ENCODE results near the gene NDN. TPM values are rescaled to one million over a fixed set of nuclear protein-coding genes. Genes with fewer than 3 reads are reported as not detected.
A peak's percentile ranks its signal among the peaks of the same experiment; 100 is the strongest.

NDN gene
- total and polyA plus RNA-seq, 2 experiments from 2014 or later, result 76.9 to 127 TPM

- Histone ChIP-seq H2AFZ (no peak overlapping the region), H3K9me2 (ENCODE audit: insufficient read depth) (no peaks in the 10 kb centered on the region), H3K36me3 (ENCODE audit: low read depth) (no peaks in the 10 kb centered on the region), H3K27ac (no peak overlapping the region), H4K20me1 (ENCODE audit: insufficient read depth) (no peaks in the 10 kb centered on the region), H3K9ac (no peak overlapping the region), H3K27me3 (replicated peaks; ENCODE audit: insufficient read depth) (no peaks in the 10 kb centered on the region), H3K4me2 (ENCODE audit: unreplicated experiment) (no peak overlapping the region), H3K4me3 (no peak overlapping the region), H3K9me3 (ENCODE audit: low read depth) (no peaks in the 10 kb centered on the region), H3K79me2 (ENCODE audit: insufficient read depth) (no peaks in the 10 kb centered on the region), H3K4me1 (ENCODE audit: insufficient read depth) (no peaks in the 10 kb centered on the region), H3F3A (ENCODE audit: insufficient read depth) (no peaks in the 10 kb centered on the region)
- TF ChIP-seq EZH2 (IDR thresholded peaks at IDR 0.05; ENCODE audit: insufficient read depth, poor library complexity, severe bottlenecking) (no peak), EZH2phosphoT487 (IDR thresholded peaks at IDR 0.05; ENCODE audit: insufficient read depth, low read depth) (no peak)
- 16 to 23% methylated on average over 1 of the region's 1 CpG for WGBS, 2 experiments (ENCODE audit: low coverage in 1 of 2, low lambda C conversion rate in 2 of 2, missing lambda C conversion rate in 2 of 2)
- no peak for DNase-seq
- in situ Hi-C loops (cut with MboI), result no loop called here
These were observed 21.2 kb upstream of the NDN start for GRCh38 chr15:23708332-23708731.

DNA sequence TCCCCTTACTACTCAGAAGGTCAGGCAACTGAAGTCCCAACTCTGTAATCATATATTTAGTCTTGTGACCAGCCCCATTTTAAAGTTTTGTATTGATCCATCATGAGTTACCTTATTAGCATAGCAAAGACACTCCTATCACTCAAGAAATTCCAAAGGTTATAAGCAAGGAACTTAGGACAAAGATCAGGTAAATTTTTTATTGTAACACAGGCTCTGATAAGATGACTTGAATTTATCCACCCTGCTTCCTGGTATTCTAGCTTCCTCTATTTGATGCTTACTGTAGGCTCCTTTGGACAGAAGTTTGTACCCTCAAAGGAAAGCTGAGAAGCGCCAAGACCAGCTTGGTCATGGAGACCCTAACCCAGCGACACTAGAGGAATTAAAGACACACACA lies 8.2 kb upstream of the NDN start:
- 18 to 49% methylated on average over 2 of the region's 2 CpGs for WGBS, 2 experiments (ENCODE audit: low coverage in 1 of 2, low lambda C conversion rate in 2 of 2, missing lambda C conversion rate in 2 of 2)
- Histone ChIP-seq H3K79me2 (ENCODE audit: insufficient read depth) (no peaks in the 10 kb centered on the region), H3K4me2 (ENCODE audit: unreplicated experiment) (no peak overlapping the region), H3K9me3 (ENCODE audit: low read depth) (no peaks in the 10 kb centered on the region), H4K20me1 (ENCODE audit: insufficient read depth) (no peaks in the 10 kb centered on the region), H3K36me3 (ENCODE audit: low read depth) (no peaks in the 10 kb centered on the region), H3K27me3 (replicated peaks; ENCODE audit: insufficient read depth) (no peaks in the 10 kb centered on the region), H2AFZ (no peak overlapping the region), H3K4me1 (ENCODE audit: insufficient read depth) (no peaks in the 10 kb centered on the region), H3K9me2 (ENCODE audit: insufficient read depth) (no peaks in the 10 kb centered on the region), H3K4me3 (no peak overlapping the region), H3F3A (ENCODE audit: insufficient read depth) (no peaks in the 10 kb centered on the region), H3K27ac (no peak overlapping the region), H3K9ac (no peak overlapping the region)
- no peak for DNase-seq
- in situ Hi-C loops (cut with MboI), result no loop called here
- TF ChIP-seq EZH2phosphoT487 (IDR thresholded peaks at IDR 0.05; ENCODE audit: insufficient read depth, low read depth) (no peak), EZH2 (IDR thresholded peaks at IDR 0.05; ENCODE audit: insufficient read depth, poor library complexity, severe bottlenecking) (no peak)

DNA sequence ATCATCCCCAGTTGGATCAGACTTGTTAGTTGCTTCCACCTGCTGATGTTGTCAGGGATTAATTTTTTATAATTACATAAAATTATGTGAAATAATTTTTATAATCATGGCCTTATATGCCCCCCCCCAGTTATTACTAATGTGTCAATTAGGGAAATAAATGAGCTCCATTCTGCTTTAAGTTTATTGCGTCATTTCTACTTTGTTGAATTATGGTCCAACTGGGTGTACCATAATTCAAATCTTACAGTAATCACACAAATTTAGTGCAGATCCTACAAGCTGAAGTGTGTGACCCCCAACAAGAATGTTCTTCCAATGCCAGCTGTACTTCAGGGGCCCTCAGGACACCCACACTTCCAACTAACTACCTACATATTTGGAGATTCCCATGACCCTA lies 7.5 kb upstream of the NDN start:
- TF ChIP-seq EZH2 (IDR thresholded peaks at IDR 0.05; ENCODE audit: insufficient read depth, poor library complexity, severe bottlenecking) (no peak), EZH2phosphoT487 (IDR thresholded peaks at IDR 0.05; ENCODE audit: insufficient read depth, low read depth) (no peak)
- no peaks in the 10 kb centered on the region for H3F3A ChIP-seq (ENCODE audit: insufficient read depth)
- H3K4me1 ChIP-seq (ENCODE audit: insufficient read depth), result no peaks in the 10 kb centered on the region
- no peaks in the 10 kb centered on the region for H3K36me3 ChIP-seq (ENCODE audit: low read depth)
- H3K4me2 ChIP-seq (ENCODE audit: unreplicated experiment), result no peak overlapping the region
- no peak overlapping the region for H3K9ac ChIP-seq
- 75 to 86% methylated on average over 1 of the region's 1 CpG for WGBS, 2 experiments (ENCODE audit: low coverage in 1 of 2, low lambda C conversion rate in 2 of 2, missing lambda C conversion rate in 2 of 2)
- H3K9me3 ChIP-seq (ENCODE audit: low read depth), result no peaks in the 10 kb centered on the region
- DNase-seq, result no peak
- no peaks in the 10 kb centered on the region for H3K9me2 ChIP-seq (ENCODE audit: insufficient read depth)
- H2AFZ ChIP-seq, result no peak overlapping the region
- no peak overlapping the region for H3K4me3 ChIP-seq
- in situ Hi-C loops (cut with MboI), result no loop called here
- no peaks in the 10 kb centered on the region for H4K20me1 ChIP-seq (ENCODE audit: insufficient read depth)
- H3K79me2 ChIP-seq (ENCODE audit: insufficient read depth), result no peaks in the 10 kb centered on the region
- H3K27ac ChIP-seq, result no peak overlapping the region
- H3K27me3 ChIP-seq (replicated peaks; ENCODE audit: insufficient read depth), result no peaks in the 10 kb centered on the region

DNA sequence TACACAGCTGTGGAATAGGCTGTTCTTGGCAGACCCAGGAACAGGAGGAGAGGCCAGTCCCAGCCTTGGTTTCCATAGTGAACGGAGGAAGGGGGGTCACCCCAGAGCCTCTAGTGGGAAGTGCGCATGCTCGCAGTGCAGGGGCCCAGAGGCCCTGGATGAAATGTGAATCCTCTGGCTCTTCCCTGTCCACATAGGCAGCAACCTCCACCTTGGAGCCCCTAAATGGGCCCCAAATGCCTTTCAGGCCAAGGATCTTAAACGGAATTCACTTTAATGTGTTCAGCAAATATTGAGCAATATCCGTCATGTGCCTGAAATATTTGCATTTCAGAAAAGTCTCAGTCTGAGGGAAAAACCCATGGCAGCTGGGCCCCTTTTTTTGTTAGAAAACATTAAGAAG lies 3.3 kb upstream of the NDN start:
- Histone ChIP-seq H3K9me3 (ENCODE audit: low read depth) (no peaks in the 10 kb centered on the region), H3K27me3 (replicated peaks; ENCODE audit: insufficient read depth) (no peaks in the 10 kb centered on the region), H2AFZ (no peak overlapping the region), H3F3A (ENCODE audit: insufficient read depth) (no peaks in the 10 kb centered on the region), H3K36me3 (ENCODE audit: low read depth) (no peaks in the 10 kb centered on the region), H3K27ac (no peak overlapping the region), H3K4me1 (ENCODE audit: insufficient read depth) (peaks cover 7% of the 10 kb centered on the region; the same call in 1 of the 2 replicates), H4K20me1 (ENCODE audit: insufficient read depth) (no peaks in the 10 kb centered on the region), H3K4me3 (no peak overlapping the region), H3K9me2 (ENCODE audit: insufficient read depth) (no peaks in the 10 kb centered on the region), H3K79me2 (ENCODE audit: insufficient read depth) (peaks cover 6% of the 10 kb centered on the region), H3K9ac (no peak overlapping the region), H3K4me2 (ENCODE audit: unreplicated experiment) (no peak overlapping the region)
- peak; percentile 25 for DNase-seq
- in situ Hi-C loops (cut with MboI), result no loop called here
- WGBS, 2 experiments (ENCODE audit: low coverage in 1 of 2, low lambda C conversion rate in 2 of 2, missing lambda C conversion rate in 2 of 2), result 19 to 23% methylated on average over 5 of the region's 5 CpGs
- TF ChIP-seq EZH2phosphoT487 (IDR thresholded peaks at IDR 0.05; ENCODE audit: insufficient read depth, low read depth), result no peak
- TF ChIP-seq EZH2 (IDR thresholded peaks at IDR 0.05; ENCODE audit: insufficient read depth, poor library complexity, severe bottlenecking), result no peak

DNA sequence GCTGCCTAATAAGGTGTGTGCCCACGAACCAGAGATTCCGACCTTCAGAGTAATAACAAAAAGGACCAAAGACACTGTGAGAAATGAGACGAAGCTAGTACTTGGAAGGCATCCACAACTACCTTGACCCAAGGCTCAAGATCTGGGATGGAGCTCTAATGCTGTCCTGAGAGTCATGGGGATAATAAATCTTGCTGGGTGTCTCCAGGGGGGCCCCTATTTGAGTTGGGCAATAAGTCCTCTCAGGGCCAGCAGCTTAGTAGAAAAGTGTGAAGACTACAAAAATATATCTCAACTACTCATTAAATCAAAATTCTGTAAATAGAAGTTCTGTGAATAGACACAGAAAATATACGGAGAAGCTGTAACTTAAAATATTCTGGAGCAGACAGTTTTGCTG lies 2.9 kb upstream of the NDN start:
- H2AFZ ChIP-seq, result no peak overlapping the region
- H3K4me3 ChIP-seq, result no peak overlapping the region
- H3K9me2 ChIP-seq (ENCODE audit: insufficient read depth), result no peaks in the 10 kb centered on the region
- H3K27me3 ChIP-seq (replicated peaks; ENCODE audit: insufficient read depth), result no peaks in the 10 kb centered on the region
- no peaks in the 10 kb centered on the region for H3K36me3 ChIP-seq (ENCODE audit: low read depth)
- H3K27ac ChIP-seq, result no peak overlapping the region
- H3K4me2 ChIP-seq (ENCODE audit: unreplicated experiment), result no peak overlapping the region
- H3F3A ChIP-seq (ENCODE audit: insufficient read depth), result no peaks in the 10 kb centered on the region
- H3K4me1 ChIP-seq (ENCODE audit: insufficient read depth), result peaks cover 9% of the 10 kb centered on the region; the same call in 1 of the 2 replicates
- no peaks in the 10 kb centered on the region for H3K9me3 ChIP-seq (ENCODE audit: low read depth)
- H3K79me2 ChIP-seq (ENCODE audit: insufficient read depth), result peaks cover 6% of the 10 kb centered on the region
- DNase-seq, result no peak
- TF ChIP-seq EZH2phosphoT487 (IDR thresholded peaks at IDR 0.05; ENCODE audit: insufficient read depth, low read depth) (no peak), EZH2 (IDR thresholded peaks at IDR 0.05; ENCODE audit: insufficient read depth, poor library complexity, severe bottlenecking) (no peak)
- H4K20me1 ChIP-seq (ENCODE audit: insufficient read depth), result no peaks in the 10 kb centered on the region
- WGBS, 2 experiments (ENCODE audit: low coverage in 1 of 2, low lambda C conversion rate in 2 of 2, missing lambda C conversion rate in 2 of 2), result 43 to 53% methylated on average over 4 of the region's 4 CpGs
- H3K9ac ChIP-seq, result no peak overlapping the region
- in situ Hi-C loops (cut with MboI), result no loop called here

Measured in GM23248 (cell line).